ENCODE data around the gene WSCD2.

The WSCD2 gene

GRCh38 chr12:108152170-108152538 lies 23.1 kb downstream of the WSCD2 start:
- FAIRE-seq (no peak), DNase-seq (ENCODE audit: insufficient read length, low spot score) (no peak)

- no peak for DNase-seq (ENCODE audit: insufficient read length, low spot score)
Measured at GRCh38 chr12:108156717-108157116, 27.6 kb downstream of the WSCD2 start.

GRCh38 chr12:108157870-108158459 lies 28.9 kb downstream of the WSCD2 start:
- DNase-seq (ENCODE audit: insufficient read length, low spot score) (no peak), FAIRE-seq (no peak)

More at GRCh38 chr12:108156717-108157116, 27.6 kb downstream of the WSCD2 start:
- FAIRE-seq, result no peak

- FAIRE-seq, result no peak
- DNase-seq (ENCODE audit: insufficient read length, low spot score), result no peak
Measured at GRCh38 chr12:108162207-108162606, 33.1 kb downstream of the WSCD2 start.

GRCh38 chr12:108166505-108166904 lies 37.4 kb downstream of the WSCD2 start:
- DNase-seq (ENCODE audit: insufficient read length, low spot score) (no peak), FAIRE-seq (no peak)

- DNase-seq (ENCODE audit: insufficient read length, low spot score), result no peak
- no peak for FAIRE-seq
Measured at GRCh38 chr12:108167974-108168373, 38.9 kb downstream of the WSCD2 start.

- FAIRE-seq (no peak), DNase-seq (ENCODE audit: insufficient read length, low spot score) (no peak)
Measured at GRCh38 chr12:108169708-108170107, 40.6 kb downstream of the WSCD2 start.

GRCh38 chr12:108170164-108170563 lies 41.1 kb downstream of the WSCD2 start:
- DNase-seq (ENCODE audit: insufficient read length, low spot score) (no peak), FAIRE-seq (no peak)

- FAIRE-seq, result no peak
- DNase-seq (ENCODE audit: insufficient read length, low spot score), result no peak
Measured at GRCh38 chr12:108172033-108172432, 42.9 kb downstream of the WSCD2 start.

GRCh38 chr12:108173160-108173559 lies 44.1 kb downstream of the WSCD2 start:
- DNase-seq (ENCODE audit: insufficient read length, low spot score) (no peak), FAIRE-seq (no peak)

GRCh38 chr12:108173892-108174291 lies 44.8 kb downstream of the WSCD2 start:
- no peak for FAIRE-seq
- DNase-seq (ENCODE audit: insufficient read length, low spot score), result no peak

- DNase-seq (ENCODE audit: insufficient read length, low spot score), result no peak
- no peak for FAIRE-seq
Measured at GRCh38 chr12:108174641-108175040, 45.6 kb downstream of the WSCD2 start.

- DNase-seq (ENCODE audit: insufficient read length, low spot score), result no peak
- no peak for FAIRE-seq
Measured at GRCh38 chr12:108175310-108175709, 46.2 kb downstream of the WSCD2 start.

- FAIRE-seq (no peak), DNase-seq (ENCODE audit: insufficient read length, low spot score) (no peak)
Measured at GRCh38 chr12:108176292-108176691, 47.2 kb downstream of the WSCD2 start.

GRCh38 chr12:108177131-108177530 lies 48.0 kb downstream of the WSCD2 start:
- DNase-seq (ENCODE audit: insufficient read length, low spot score) (no peak), FAIRE-seq (no peak)

- no peak for FAIRE-seq
- no peak for DNase-seq (ENCODE audit: insufficient read length, low spot score)
Measured at GRCh38 chr12:108179305-108179704, 50.2 kb downstream of the WSCD2 start.

- DNase-seq (ENCODE audit: insufficient read length, low spot score) (no peak), FAIRE-seq (no peak)
Measured at GRCh38 chr12:108180255-108181094, 51.4 kb downstream of the WSCD2 start.

- DNase-seq (ENCODE audit: insufficient read length, low spot score) (no peak), FAIRE-seq (no peak)
Measured at GRCh38 chr12:108181095-108181454, 52.0 kb downstream of the WSCD2 start.

- no peak for DNase-seq (ENCODE audit: insufficient read length, low spot score)
- no peak for FAIRE-seq
Measured at GRCh38 chr12:108182096-108182495, 53.0 kb downstream of the WSCD2 start.

GRCh38 chr12:108185002-108185401 lies 55.9 kb downstream of the WSCD2 start:
- no peak for FAIRE-seq
- DNase-seq (ENCODE audit: insufficient read length, low spot score), result no peak

- FAIRE-seq (no peak), DNase-seq (ENCODE audit: insufficient read length, low spot score) (no peak)
Measured at GRCh38 chr12:108187831-108188230, 58.7 kb downstream of the WSCD2 start.

- no peak for FAIRE-seq
- no peak for DNase-seq (ENCODE audit: insufficient read length, low spot score)
Measured at GRCh38 chr12:108190529-108190928, 61.4 kb downstream of the WSCD2 start.

Measured in GM19239 (cell line).